Upper lobe of right lung (tissue), 1 donor: ENCODE results near the gene PRKCA. TPM values are rescaled to one million over a fixed set of nuclear protein-coding genes. Genes with fewer than 3 reads are reported as not detected.
"Not testable (repeated sequence)": the region's sequence is repeated elsewhere in the genome, so short reads cannot be mapped to it uniquely, and the experiment has no call there.

Experiments used
- ATAC-seq: fragments of 200-7000 bp; cut with Tn5 transposase; one replicate; pipeline ENCODE4 v1.9.1; 2020; ENCODE audit warnings: mild to moderate bottlenecking, moderate library complexity
- DNase-seq: peaks from one replicate; pipeline ENCODE4 v3.0.0-alpha.2; 2020
- H3K27ac ChIP-seq: fragments of 200-600 bp; one replicate; pipeline ENCODE4 v1.8.0; 2022
- H3K27me3 ChIP-seq: fragments of 200-600 bp; one replicate; pipeline ENCODE4 v1.8.0; 2022; ENCODE audit warnings: mild to moderate bottlenecking
- H3K36me3 ChIP-seq: fragments of 200-600 bp; one replicate; pipeline ENCODE4 v1.8.0; 2022
- H3K4me1 ChIP-seq: fragments of 200-600 bp; one replicate; pipeline ENCODE4 v1.8.0; 2022
- H3K4me3 ChIP-seq: fragments of 200-600 bp; one replicate; pipeline ENCODE4 v1.8.0; 2022; ENCODE audit warnings: mild to moderate bottlenecking
- H3K9me3 ChIP-seq: fragments of 200-600 bp; one replicate; pipeline ENCODE4 v1.8.0; 2022
- intact Hi-C: fragments of 100-400 bp; cut with DNase I; formaldehyde crosslinking; loops from one replicate; pipeline ENCODE4 v1.11.0; 2022
- total RNA-seq: library from RNA; stranded (reverse); fragmentation: NEBNext Ultra II Directional; extraction: Animal tissue kit (Norgen Biotek cat#: 25700); gene quantifications from one replicate; pipeline ENCODE4 v1.2.1, GENCODE V29; 2021
- TF ChIP-seq, protein P1 (sequence below): fragments of 200-600 bp; IDR thresholded peaks from one replicate; pipeline ENCODE4 v1.8.0; 2022; ENCODE audit warnings: antibody characterized with exemption
- donor health status: DM: no; HTN: yes; CAD: no; lungs with severe emphysema.

The PRKCA gene
- total RNA-seq, 1 donor from 2014 or later: 43.4 TPM

DNA sequence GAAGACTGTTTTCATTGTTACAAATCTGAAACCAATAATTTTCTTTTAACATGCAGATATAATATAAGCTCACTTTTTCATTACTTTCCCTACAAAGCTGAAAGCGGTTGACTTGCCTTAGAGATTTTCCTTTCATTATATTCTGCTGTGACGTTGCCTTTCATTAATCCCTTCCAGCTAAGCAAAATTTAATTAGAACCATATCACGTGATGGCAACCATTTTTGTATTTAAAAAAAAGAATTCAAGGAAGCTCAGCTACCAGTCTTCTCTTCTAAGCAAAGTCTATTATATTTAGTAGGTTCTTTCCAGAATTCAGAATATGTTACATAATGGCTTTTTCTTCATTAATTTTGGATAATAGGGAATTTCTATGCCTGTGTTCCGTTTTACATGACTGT, 186.5 kb downstream of the PRKCA start:
- Histone ChIP-seq H3K27ac (no peak overlapping the region), H3K27me3 (no peaks in the 10 kb centered on the region), H3K4me3 (no peak overlapping the region), H3K9me3 (no peaks in the 10 kb centered on the region), H3K4me1 (no peaks in the 10 kb centered on the region), H3K36me3 (no peaks in the 10 kb centered on the region)
- TF ChIP-seq, protein P1, sequence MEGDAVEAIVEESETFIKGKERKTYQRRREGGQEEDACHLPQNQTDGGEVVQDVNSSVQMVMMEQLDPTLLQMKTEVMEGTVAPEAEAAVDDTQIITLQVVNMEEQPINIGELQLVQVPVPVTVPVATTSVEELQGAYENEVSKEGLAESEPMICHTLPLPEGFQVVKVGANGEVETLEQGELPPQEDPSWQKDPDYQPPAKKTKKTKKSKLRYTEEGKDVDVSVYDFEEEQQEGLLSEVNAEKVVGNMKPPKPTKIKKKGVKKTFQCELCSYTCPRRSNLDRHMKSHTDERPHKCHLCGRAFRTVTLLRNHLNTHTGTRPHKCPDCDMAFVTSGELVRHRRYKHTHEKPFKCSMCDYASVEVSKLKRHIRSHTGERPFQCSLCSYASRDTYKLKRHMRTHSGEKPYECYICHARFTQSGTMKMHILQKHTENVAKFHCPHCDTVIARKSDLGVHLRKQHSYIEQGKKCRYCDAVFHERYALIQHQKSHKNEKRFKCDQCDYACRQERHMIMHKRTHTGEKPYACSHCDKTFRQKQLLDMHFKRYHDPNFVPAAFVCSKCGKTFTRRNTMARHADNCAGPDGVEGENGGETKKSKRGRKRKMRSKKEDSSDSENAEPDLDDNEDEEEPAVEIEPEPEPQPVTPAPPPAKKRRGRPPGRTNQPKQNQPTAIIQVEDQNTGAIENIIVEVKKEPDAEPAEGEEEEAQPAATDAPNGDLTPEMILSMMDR: no peak
- intact Hi-C loops: no loop called here
- DNase-seq: no peak
- ATAC-seq: no peak

DNA sequence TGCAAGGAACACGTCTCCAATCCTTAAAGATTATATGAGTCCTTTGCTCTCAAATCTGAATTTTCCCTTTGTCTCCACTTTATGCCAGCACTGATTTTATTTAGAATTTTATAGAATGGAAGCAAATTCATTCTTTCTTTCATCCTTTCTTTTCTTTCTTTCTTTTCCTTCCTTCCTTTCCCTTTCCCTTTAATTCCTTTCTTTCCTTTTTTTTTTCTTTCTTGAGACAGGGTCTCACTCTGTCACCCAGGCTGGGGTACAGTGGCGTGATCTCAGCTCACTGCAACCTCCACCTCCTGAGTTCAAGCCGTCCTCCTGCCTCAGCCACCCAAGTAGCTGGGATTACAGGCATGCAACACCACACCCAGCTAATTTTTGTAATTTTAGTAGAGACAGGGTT, 187.2 kb downstream of the PRKCA start:
- H3K27ac ChIP-seq, H3K4me3 ChIP-seq, H3K4me1 ChIP-seq: not testable (repeated sequence)

DNA sequence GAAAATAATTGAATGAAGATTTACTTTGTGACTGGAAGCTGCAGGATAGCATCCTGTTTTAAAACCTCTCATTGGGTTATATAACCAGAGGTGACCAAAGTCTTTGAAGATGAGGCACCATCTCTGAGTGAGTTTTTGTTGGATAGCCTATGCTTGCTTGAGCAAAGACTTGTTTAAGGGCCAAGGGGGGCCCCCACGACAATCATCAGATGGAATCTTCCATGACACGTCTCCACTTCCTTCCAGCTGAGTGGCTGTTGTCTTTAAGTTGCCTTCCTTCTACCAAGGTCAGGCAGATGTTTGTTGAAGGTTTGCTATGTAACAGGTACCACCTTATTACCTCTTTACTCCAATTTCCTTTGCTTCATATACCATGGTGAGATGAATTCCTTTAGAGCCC, 188.8 kb downstream of the PRKCA start:
- no peaks in the 10 kb centered on the region for H3K9me3 ChIP-seq
- H3K4me1 ChIP-seq: no peaks in the 10 kb centered on the region
- TF ChIP-seq, protein P1: no peak
- no peaks in the 10 kb centered on the region for H3K36me3 ChIP-seq
- H3K4me3 ChIP-seq: no peak overlapping the region
- H3K27ac ChIP-seq: no peak overlapping the region
- intact Hi-C loops: no loop called here
- ATAC-seq (no peak), DNase-seq (no peak)
- no peaks in the 10 kb centered on the region for H3K27me3 ChIP-seq

More for the DNA sequence above, 187.2 kb downstream of the PRKCA start:
- H3K36me3 ChIP-seq, H3K27me3 ChIP-seq, ATAC-seq, H3K9me3 ChIP-seq, intact Hi-C loops, DNase-seq: not testable (repeated sequence)

DNA sequence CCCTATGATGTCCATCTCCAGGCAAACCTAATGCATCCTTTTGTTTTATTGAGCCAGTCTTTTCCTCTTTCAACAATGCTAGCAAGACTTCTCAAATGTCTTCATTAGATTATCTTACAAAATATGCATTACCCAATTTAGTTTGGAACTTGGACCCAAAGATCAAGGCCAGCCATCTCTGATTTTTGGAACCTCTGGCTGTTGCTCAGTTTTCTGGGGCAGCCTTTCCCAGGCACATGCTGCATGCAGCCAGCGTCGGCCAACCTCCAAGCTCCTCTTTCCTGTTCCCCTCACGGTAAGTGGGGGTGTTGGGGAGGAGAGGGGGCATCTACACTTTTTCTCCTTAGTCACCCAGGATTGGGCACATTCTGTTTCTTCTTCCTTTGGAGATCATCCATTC, 189.3 kb downstream of the PRKCA start:
- Histone ChIP-seq H3K4me1 (no peaks in the 10 kb centered on the region), H3K27ac (no peak overlapping the region), H3K27me3 (no peaks in the 10 kb centered on the region), H3K36me3 (no peaks in the 10 kb centered on the region), H3K4me3 (no peak overlapping the region), H3K9me3 (no peaks in the 10 kb centered on the region)
- DNase-seq: no peak
- intact Hi-C loops: no loop called here
- TF ChIP-seq, protein P1: no peak
- no peak for ATAC-seq

DNA sequence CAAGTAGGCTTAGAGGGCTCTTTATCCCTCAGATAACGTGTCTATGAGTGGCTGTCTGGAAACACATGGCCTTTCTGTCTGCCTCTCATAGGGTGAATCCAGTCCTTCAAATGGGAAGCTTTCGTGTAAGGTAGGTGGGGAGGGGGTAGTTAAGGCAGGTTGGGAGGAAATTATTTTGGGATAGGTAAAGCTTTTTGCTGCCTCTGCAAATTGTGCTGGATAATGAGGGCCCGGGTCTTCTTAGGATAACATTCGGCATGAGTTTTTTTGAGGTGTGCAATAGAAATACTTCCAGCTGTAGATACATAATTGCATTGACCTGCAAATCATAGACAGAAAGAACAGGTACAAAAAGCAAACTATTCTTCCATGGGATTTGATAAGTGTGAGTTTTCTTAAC, 189.7 kb downstream of the PRKCA start:
- Histone ChIP-seq H3K27me3 (no peaks in the 10 kb centered on the region), H3K36me3 (no peaks in the 10 kb centered on the region), H3K4me1 (no peaks in the 10 kb centered on the region), H3K9me3 (no peaks in the 10 kb centered on the region), H3K4me3 (no peak overlapping the region), H3K27ac (no peak overlapping the region)
- TF ChIP-seq, protein P1: no peak
- ATAC-seq (no peak), DNase-seq (no peak)
- intact Hi-C loops: no loop called here

DNA sequence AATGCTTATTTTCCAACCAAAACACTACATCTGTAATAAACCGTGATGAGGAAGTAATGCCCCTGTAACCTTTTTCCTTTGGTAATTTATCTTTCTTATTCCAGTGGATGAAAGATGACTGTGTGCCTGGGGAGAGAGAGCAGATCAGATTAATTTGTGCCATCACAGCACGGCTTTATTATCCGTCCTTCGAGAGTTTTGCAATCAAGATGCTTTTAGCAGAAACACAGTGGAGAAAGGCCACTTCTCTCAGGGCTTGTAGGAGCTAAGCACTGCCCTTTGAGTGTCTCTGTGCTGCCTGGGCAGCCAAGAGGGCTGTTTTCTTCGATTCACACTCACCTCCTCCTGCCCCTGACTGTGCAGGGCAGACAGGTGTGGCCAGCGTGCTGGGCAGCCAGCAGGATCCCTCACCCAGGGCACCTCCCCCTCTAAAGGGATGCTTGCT, 190.2 kb downstream of the PRKCA start:
- H3K27me3 ChIP-seq: no peaks in the 10 kb centered on the region
- intact Hi-C loops: no loop called here
- no peaks in the 10 kb centered on the region for H3K9me3 ChIP-seq
- H3K4me3 ChIP-seq: no peak overlapping the region
- no peak overlapping the region for H3K27ac ChIP-seq
- no peaks in the 10 kb centered on the region for H3K4me1 ChIP-seq
- DNase-seq (no peak), ATAC-seq (no peak)
- no peaks in the 10 kb centered on the region for H3K36me3 ChIP-seq
- TF ChIP-seq, protein P1: no peak
